ENCODE data around the gene LIPM.

LIPM gene

DNA sequence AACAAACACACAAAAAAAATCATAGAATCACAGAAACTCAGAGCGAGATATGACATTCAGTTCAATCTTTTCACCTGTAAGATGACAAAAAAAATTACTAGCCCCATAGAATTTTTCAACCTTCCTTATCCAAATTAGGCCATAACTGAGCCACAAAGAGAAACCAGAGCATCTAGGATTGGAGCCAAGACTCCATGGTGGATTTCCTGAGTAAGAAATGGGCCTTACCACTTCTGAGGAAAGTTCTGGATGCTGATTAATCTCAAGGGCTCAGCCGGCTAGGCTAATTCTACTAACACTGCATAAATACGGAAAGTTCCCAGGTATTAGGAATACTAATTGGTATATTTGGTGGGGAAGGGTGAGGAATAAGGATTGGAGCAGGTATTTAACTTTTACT lies 16.8 kb downstream of the LIPM start:
- POLR2A ChIA-PET = no interaction called here
- CTCF ChIA-PET = no interaction called here
- no peak for DNase-seq (ENCODE audit: extremely low spot score)
- TF ChIP-seq, protein P1, sequence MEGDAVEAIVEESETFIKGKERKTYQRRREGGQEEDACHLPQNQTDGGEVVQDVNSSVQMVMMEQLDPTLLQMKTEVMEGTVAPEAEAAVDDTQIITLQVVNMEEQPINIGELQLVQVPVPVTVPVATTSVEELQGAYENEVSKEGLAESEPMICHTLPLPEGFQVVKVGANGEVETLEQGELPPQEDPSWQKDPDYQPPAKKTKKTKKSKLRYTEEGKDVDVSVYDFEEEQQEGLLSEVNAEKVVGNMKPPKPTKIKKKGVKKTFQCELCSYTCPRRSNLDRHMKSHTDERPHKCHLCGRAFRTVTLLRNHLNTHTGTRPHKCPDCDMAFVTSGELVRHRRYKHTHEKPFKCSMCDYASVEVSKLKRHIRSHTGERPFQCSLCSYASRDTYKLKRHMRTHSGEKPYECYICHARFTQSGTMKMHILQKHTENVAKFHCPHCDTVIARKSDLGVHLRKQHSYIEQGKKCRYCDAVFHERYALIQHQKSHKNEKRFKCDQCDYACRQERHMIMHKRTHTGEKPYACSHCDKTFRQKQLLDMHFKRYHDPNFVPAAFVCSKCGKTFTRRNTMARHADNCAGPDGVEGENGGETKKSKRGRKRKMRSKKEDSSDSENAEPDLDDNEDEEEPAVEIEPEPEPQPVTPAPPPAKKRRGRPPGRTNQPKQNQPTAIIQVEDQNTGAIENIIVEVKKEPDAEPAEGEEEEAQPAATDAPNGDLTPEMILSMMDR (IDR thresholded peaks at IDR 0.05; ENCODE audit: control extremely low read depth, extremely low read depth, low read depth, missing control alignments) = no peak

DNA sequence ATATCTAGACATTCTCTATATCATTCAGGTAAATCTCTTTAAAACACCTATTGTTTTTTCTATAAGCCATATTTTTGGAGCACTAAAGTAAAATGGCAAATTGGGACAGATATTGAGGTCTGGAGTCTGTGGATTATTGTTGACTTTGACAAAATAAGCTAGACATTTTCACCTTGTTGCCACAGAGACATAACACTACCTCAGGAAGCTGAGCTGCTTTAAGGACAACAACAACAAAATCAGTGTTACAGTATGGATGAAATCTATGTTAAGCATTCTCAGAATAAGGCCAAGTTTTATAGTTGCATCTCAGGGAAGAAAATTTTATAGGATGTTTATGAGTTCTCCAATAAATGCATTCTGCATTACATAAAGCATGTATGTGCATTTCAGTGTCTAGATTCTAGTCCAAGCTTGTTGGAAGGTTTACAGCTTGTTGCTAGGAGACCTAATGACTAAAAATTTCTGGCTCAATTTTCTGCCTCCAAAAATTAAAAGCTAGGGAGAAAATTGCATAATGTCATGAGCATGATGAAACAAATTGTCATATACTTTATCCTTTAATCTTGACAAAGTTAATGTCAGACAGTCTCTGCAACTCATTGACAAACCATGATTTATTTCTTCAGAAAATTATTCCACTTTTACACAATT lies 18.3 kb downstream of the LIPM start:
- ChIA-PET CTCF (interaction anchor here (1.1 to 4.9 kb wide), 4 partner anchors 11 to 93 kb away, joined by 3 to 50 read pairs (median 13); no protein-coding TSS in a partner anchor), POLR2A (no interaction called here)
- no peak for DNase-seq (ENCODE audit: extremely low spot score)
- TF ChIP-seq, protein P1 (IDR thresholded peaks at IDR 0.05; ENCODE audit: control extremely low read depth, extremely low read depth, low read depth, missing control alignments) = no peak

DNA sequence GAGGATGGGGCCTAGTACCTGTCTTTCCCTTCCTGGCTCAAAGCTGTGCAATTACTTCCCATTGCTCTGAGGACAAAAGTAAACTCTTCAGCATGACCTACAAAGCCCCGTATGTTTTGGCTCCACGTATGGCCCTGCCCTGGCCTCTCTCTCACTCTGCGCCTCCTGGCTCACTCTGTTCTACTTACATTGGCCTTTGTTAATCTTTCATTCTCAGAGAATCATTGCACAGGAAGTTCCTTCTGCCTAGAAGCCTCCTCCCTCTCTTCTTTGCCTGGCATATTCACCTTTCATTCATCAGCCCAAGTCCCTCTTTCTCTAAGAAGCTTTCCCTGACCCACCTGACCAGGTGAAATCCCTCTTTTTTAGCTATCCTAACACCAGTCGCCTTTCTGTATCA lies 23.9 kb downstream of the LIPM start:
- TF ChIP-seq, protein P1 (IDR thresholded peaks at IDR 0.05; ENCODE audit: control extremely low read depth, extremely low read depth, low read depth, missing control alignments) = no peak
- POLR2A ChIA-PET = no interaction called here
- CTCF ChIA-PET = interaction anchor here (1.3 to 20.3 kb wide), 7 partner anchors 10 to 104 kb away, joined by 3 to 471 read pairs (median 4); no protein-coding TSS in a partner anchor
- no peak for DNase-seq (ENCODE audit: extremely low spot score)

DNA sequence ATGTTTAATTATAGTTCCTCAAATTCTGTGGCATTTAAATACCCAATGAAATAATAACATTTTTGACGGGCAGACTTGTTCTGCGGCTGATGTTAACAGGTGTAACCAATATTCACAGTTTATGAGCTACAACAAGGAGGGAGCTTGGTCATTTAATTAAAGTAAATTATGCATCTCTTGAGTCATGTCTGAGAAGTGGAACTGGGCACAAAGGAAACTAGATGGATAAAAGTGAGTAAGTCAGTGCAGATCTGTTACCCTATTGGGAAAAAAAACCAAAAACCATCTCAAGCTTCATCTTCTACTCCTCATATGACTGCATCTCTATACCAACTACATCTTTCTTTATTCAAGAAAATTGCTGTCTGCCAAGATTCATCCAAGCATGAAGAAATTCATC lies 25.1 kb downstream of the LIPM start:
- CTCF ChIA-PET = interaction anchor here (1.3 to 20.3 kb wide), 7 partner anchors 8 to 103 kb away, joined by 3 to 471 read pairs (median 4); no protein-coding TSS in a partner anchor
- TF ChIP-seq, protein P1 (IDR thresholded peaks at IDR 0.05; ENCODE audit: control extremely low read depth, extremely low read depth, low read depth, missing control alignments) = no peak
- POLR2A ChIA-PET = no interaction called here
- no peak for DNase-seq (ENCODE audit: extremely low spot score)

DNA sequence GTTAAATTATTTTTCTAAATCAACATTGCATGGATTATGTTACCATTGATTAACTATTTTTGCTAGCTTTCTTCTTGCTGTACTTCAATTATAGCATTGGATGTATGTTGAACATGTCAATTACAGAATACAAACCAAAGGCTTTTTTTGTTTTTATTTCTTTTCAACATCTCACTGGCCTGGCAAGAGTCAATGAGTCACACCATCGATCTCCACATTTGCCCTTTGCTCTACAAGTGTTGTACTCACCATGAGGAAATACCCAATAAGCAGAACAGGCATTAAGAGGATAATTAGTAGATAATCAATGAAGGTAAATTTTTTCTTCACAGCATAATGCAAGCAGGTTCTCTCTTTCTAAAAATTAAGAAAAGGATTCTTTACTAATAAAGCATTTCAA lies 25.8 kb downstream of the LIPM start:
- no peak for DNase-seq (ENCODE audit: extremely low spot score)
- ChIA-PET POLR2A (no interaction called here), CTCF (interaction anchor here (1.3 to 20.3 kb wide), 5 partner anchors 8 to 103 kb away, joined by 3 to 471 read pairs (median 9); no protein-coding TSS in a partner anchor)
- TF ChIP-seq, protein P1 (IDR thresholded peaks at IDR 0.05; ENCODE audit: control extremely low read depth, extremely low read depth, low read depth, missing control alignments) = no peak

DNA sequence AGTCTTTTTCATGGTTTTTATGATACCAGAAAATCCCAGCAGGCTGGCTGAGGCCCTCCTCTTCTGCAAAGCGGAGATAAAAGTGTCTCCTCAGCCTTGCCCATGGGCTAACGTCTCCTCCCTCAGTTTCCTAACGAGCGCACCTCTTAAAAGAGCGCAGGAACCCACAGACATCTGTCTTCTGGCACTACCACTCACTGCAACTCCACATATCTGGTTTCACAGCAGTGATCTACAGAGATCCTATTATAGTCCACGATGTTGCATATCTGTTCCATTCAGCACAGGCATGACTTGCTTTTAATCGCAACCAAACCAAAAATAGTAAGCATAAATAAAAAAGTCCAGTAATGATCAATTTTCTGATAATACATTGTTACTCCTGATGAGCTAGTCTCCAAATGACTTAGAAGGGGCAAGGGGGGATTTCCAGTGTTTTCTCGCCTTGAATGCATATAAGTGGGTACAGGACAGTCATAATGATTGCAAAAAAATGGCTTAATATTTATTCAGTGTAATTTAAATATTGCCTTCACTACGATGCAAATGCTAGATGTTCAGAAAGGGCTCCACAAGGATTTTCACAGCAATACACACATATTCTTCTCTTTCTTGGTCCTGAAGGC lies 28.2 kb downstream of the LIPM start:
- ChIA-PET CTCF (interaction anchor here (0.7 to 20.3 kb wide), 8 partner anchors 14 to 267 kb away, joined by 3 to 471 read pairs (median 3); no protein-coding TSS in a partner anchor), POLR2A (no interaction called here)
- TF ChIP-seq, protein P1 (IDR thresholded peaks at IDR 0.05; ENCODE audit: control extremely low read depth, extremely low read depth, low read depth, missing control alignments) = no peak
- DNase-seq (ENCODE audit: extremely low spot score) = no peak

Measured in GM10248 (cell line).